ENCODE measurements around the gene MYO9B. TPM values are rescaled to one million over a fixed set of nuclear protein-coding genes. Genes with fewer than 3 reads are reported as not detected.

Gene MYO9B
- total and polyA plus RNA-seq, 2 of the 13 experiments (the other 11 are each of a cell fraction or from before 2014, with no cell fraction given) = 18.0 to 18.3 TPM

GRCh38 chr19:17097593-17098126, 22.1 kb downstream of the MYO9B start (continued):
- no peak for TF ChIP-seq ZNF234 (CRISPR knock-in tag; conservative IDR thresholded peaks at IDR 0.05)
- peak; percentile 60 for TF ChIP-seq ATF2 (CRISPR knock-in tag; IDR thresholded peaks at IDR 0.05)
- no peak for TF ChIP-seq RFX3 (CRISPR knock-in tag; IDR thresholded peaks at IDR 0.05)
- 0 out of 2 replicates have a peak, but pooled peaks have one; percentile 7 for TF ChIP-seq ZNF460 (CRISPR knock-in tag; IDR thresholded peaks at IDR 0.05; ENCODE audit: borderline replicate concordance)
- no peak for TF ChIP-seq TAF1 (CRISPR knock-in tag; IDR thresholded peaks at IDR 0.05)
- TF ChIP-seq AKNA (CRISPR knock-in tag; IDR thresholded peaks at IDR 0.05; ENCODE audit: borderline replicate concordance) = no peak
- TF ChIP-seq MXI1 (IDR thresholded peaks at IDR 0.05; ENCODE audit: borderline replicate concordance, low read depth, low read length) = peak; percentile 53; the same call in 1 of the 3 replicates
- no peak for TF ChIP-seq CCDC6 (CRISPR knock-in tag; IDR thresholded peaks at IDR 0.05)
- no peak for TF ChIP-seq ZNF773 (CRISPR knock-in tag; IDR thresholded peaks at IDR 0.05; ENCODE audit: borderline replicate concordance)
- TF ChIP-seq DZIP1 (CRISPR knock-in tag; IDR thresholded peaks at IDR 0.05) = no peak
- peak; percentile 45 for TF ChIP-seq ZNF18 (CRISPR knock-in tag; IDR thresholded peaks at IDR 0.05; ENCODE audit: insufficient replicate concordance)
- TF ChIP-seq EP300 (IDR thresholded peaks at IDR 0.05; ENCODE audit: low read depth in 2 of 2, low read length in 2 of 2) = peak; percentile 42 to 85; a peak in 3 of 4 replicates
- TF ChIP-seq EP300 (CRISPR knock-in tag; IDR thresholded peaks at IDR 0.05; ENCODE audit: borderline replicate concordance) = peak; percentile 70
- TF ChIP-seq ZBTB7A (CRISPR knock-in tag; IDR thresholded peaks at IDR 0.05) = no peak
- TF ChIP-seq CREM (IDR thresholded peaks at IDR 0.05) = peak; percentile 37; the same call in 1 of the 2 replicates
- TF ChIP-seq CREM (CRISPR knock-in tag; IDR thresholded peaks at IDR 0.05) = no peak
- TF ChIP-seq MAFK (conservative IDR thresholded peaks at IDR 0.05 in 1 of 2, IDR thresholded peaks at IDR 0.05 in 1 of 2; ENCODE audit: low read length in 2 of 2) = peak; percentile 97 to 99
